SK-N-MC (cell line): ENCODE data around the gene SLC31A1.

ENCODE experiments used
- EZH2 ChIP-seq: fragments of 200-600 bp; sonication (generic); IDR thresholded peaks from one replicate; pipeline ENCODE4 v1.6.1; 2017; ENCODE audit warnings: antibody characterized with exemption
- POLR2AphosphoS5 ChIP-seq: IDR thresholded peaks from 2 replicates; pipeline ENCODE4 v1.6.1; 2012; ENCODE audit warnings: mild to moderate bottlenecking, low read depth, low read length, borderline replicate concordance

DNA sequence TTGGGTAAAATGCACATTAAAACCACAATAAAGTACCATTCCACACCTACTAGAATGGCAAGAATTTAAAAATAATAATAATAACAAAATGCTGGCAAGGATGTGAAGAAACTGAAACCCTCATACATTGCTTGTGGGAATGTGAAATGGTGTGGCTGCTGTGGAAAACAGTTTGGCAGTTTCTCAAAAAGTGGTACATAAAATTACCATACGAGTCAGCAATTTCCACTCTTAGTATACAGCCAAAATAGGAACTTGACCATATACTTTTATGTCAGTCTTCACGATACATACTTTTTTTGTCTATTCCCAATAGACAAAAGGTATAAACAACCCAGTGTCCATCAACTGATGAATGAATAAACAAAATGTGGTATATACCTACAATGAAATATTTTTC, 15.9 kb upstream of the SLC31A1 start:
- TF ChIP-seq POLR2AphosphoS5 (no peak), EZH2 (no peak)
